HepG2 (cell line): ENCODE results near the gene ARHGAP32. TPM values are rescaled to one million over a fixed set of nuclear protein-coding genes. Genes with fewer than 3 reads are reported as not detected.
A peak's percentile ranks its signal among the peaks of the same experiment; 100 is the strongest.

Experiments
- ATAC-seq: fragments of 200-7000 bp; cut with Tn5 transposase; 3 replicates; pipeline ENCODE4 v1.9.1; 2020; ENCODE audit warnings: mild to moderate bottlenecking, moderate library complexity
- BruUV-seq: library from RNA; stranded (reverse); fragments of 400-500 nt; replicated peaks from 2 replicates; lab custom pipeline; 2021; lab: Mats Ljungman, UMichigan
- CTCF ChIA-PET: fragments of 300-600 bp; formaldehyde crosslinking; extraction: SDS; loops from one replicate; lab custom pipeline; 2021; ENCODE audit warnings: low total read pairs, inconsistent platforms, low intra/inter-chr PET ratio; lab: Yijun Ruan, JAX
- POLR2A ChIA-PET: fragments of 350-600 bp; sonication (Branson Sonifier 250); formaldehyde crosslinking; loops from one replicate; lab custom pipeline; 2020; ENCODE audit warnings: antibody characterized with exemption, inconsistent platforms; lab: Yijun Ruan, JAX
- DNase-seq: peaks from one replicate; pipeline ENCODE4 v3.0.0-alpha.2; 2015; ENCODE audit warnings: low spot score
- FAIRE-seq: peaks from 3 replicates; lab custom pipeline; 2011; peaks lifted over from hg19 to GRCh38; lab: Jason Lieb, UNC
- H2AFZ ChIP-seq: one replicate; pipeline ENCODE4 v1.6.1; 2011; ENCODE audit warnings: low read length, inconsistent platforms
- H3K27ac ChIP-seq: fragments of 300-600 bp; 3 replicates; pipeline ENCODE4 v1.8.0; 2011; ENCODE audit warnings: mixed run types, mild to moderate bottlenecking, mixed read lengths, low read length, inconsistent platforms; ENCODE audit not compliant: insufficient read depth; ENCODE audit errors: extremely low read length
- H3K27me3 ChIP-seq, 2 experiments: fragments of 200-600 bp in 1 of 2; 2 replicates in 1 of 2; 3 replicates in 1 of 2; pipeline versions ENCODE4 v1.6.0 to v1.8.0; 2011; ENCODE audit warnings: low read length in 2 of 2, mild to moderate bottlenecking in 2 of 2, moderate library complexity in 2 of 2, inconsistent platforms in 1 of 2; ENCODE audit not compliant: insufficient read depth in 2 of 2, control insufficient read depth in 1 of 2
- H3K36me3 ChIP-seq, 2 experiments: fragments of 200-600 bp in 1 of 2; replicated peaks in 1 of 2; 2 replicates in 1 of 2; 3 replicates in 1 of 2; pipeline versions ENCODE4 v1.5.1 to v1.8.0; 2011; ENCODE audit warnings: low read length in 2 of 2, inconsistent platforms in 1 of 2; ENCODE audit not compliant: insufficient read depth in 2 of 2, control insufficient read depth in 1 of 2
- H3K4me1 ChIP-seq: 2 replicates; pipeline ENCODE4 v1.5.1; 2012; ENCODE audit warnings: low read length, inconsistent platforms; ENCODE audit not compliant: insufficient read depth
- H3K4me2 ChIP-seq: 2 replicates; pipeline ENCODE4 v1.6.0; 2011; ENCODE audit warnings: low read depth, low read length, inconsistent platforms
- H3K4me3 ChIP-seq, 3 experiments: fragments of 200-600 bp in 1 of 3; sonication (generic), shearing (Covaris generic) in 1 of 3; replicated peaks in 1 of 3; 2 replicates each; pipeline ENCODE4 v1.5.1; 2011 to 2016; ENCODE audit warnings: low read length in 3 of 3, inconsistent platforms in 2 of 3, low read depth in 2 of 3, mild to moderate bottlenecking in 2 of 3, control low read depth in 1 of 3, mixed read lengths in 1 of 3; ENCODE audit not compliant: insufficient read depth in 1 of 3
- H3K79me2 ChIP-seq: one replicate; pipeline ENCODE4 v1.6.1; 2011; ENCODE audit warnings: low read length, inconsistent platforms; ENCODE audit not compliant: insufficient read depth
- H3K9ac ChIP-seq: 2 replicates; pipeline ENCODE4 v1.6.0; 2011; ENCODE audit warnings: mild to moderate bottlenecking, low read depth, low read length, inconsistent platforms; ENCODE audit not compliant: insufficient read depth
- H3K9me3 ChIP-seq: 2 replicates; pipeline ENCODE4 v1.5.1; 2012; ENCODE audit warnings: mild to moderate bottlenecking, low read length
- H4K20me1 ChIP-seq: 2 replicates; pipeline ENCODE4 v1.6.0; 2011; ENCODE audit warnings: inconsistent platforms, mild to moderate bottlenecking, low read length, moderate library complexity; ENCODE audit not compliant: insufficient read depth
- ARNT ChIP-seq: fragments of 450-650 bp; IDR thresholded peaks from 2 replicates; pipeline ENCODE4 v1.6.1; 2017
- HOXA3 ChIP-seq: sonication (generic); formaldehyde crosslinking; IDR thresholded peaks from 2 replicates; pipeline ENCODE4 v1.5.0; 2020; ENCODE audit warnings: missing genetic modification reagents
- MAFF ChIP-seq: IDR thresholded peaks from 2 replicates; pipeline ENCODE4 v1.6.1; 2011; ENCODE audit warnings: low read depth, low read length, improper control_type of control experiment
- MAFK ChIP-seq, 2 experiments: IDR thresholded peaks in 1 of 2; conservative IDR thresholded peaks in 1 of 2; 2 replicates each; pipeline ENCODE4 v1.6.1; 2011; ENCODE audit warnings: improper control_type of control experiment in 2 of 2, low read length in 2 of 2
- NCOR1 ChIP-seq: fragments of 200-600 bp; sonication (generic); IDR thresholded peaks from 2 replicates; pipeline ENCODE4 v1.7.0; 2017; ENCODE audit warnings: antibody characterized with exemption, low read length, borderline replicate concordance
- ONECUT2 ChIP-seq: sonication (generic); formaldehyde crosslinking; IDR thresholded peaks from 2 replicates; pipeline ENCODE4 v1.4.0; 2020; ENCODE audit warnings: missing genetic modification reagents
- RCOR2 ChIP-seq: IDR thresholded peaks from 2 replicates; pipeline ENCODE4 v1.6.1; 2016; ENCODE audit warnings: missing biosample characterization, missing genetic modification reagents
- ZNF138 ChIP-seq: sonication (generic); formaldehyde crosslinking; IDR thresholded peaks from 2 replicates; pipeline ENCODE4 v1.5.0; 2020; ENCODE audit warnings: mild to moderate bottlenecking, low read depth, missing genetic modification reagents
- ZNF224 ChIP-seq: sonication (generic); formaldehyde crosslinking; IDR thresholded peaks from 2 replicates; pipeline ENCODE4 v1.5.0; 2020; ENCODE audit warnings: mild to moderate bottlenecking, missing genetic modification reagents
- ZZZ3 ChIP-seq: sonication (generic); formaldehyde crosslinking; IDR thresholded peaks from 2 replicates; pipeline ENCODE4 v1.4.0; 2020; ENCODE audit warnings: missing genetic modification reagents, mild to moderate bottlenecking, borderline replicate concordance
- WGBS: methylation state at CpG from one replicate; pipeline ENCODE4 v1.1.6; 2017; ENCODE audit warnings: low lambda C conversion rate; 5-methylcytosine and 5-hydroxymethylcytosine counted together
- in situ Hi-C: cut with HindIII; loops from 2 replicates; pipeline ENCODE4 v1.10.0; 2017; ENCODE audit warnings: low pct_unique_long_range_greater_than_20kb; ENCODE audit not compliant: extremely low pct_ligation_motif_present
- intact Hi-C: fragments of 100-400 bp; cut with micrococcal nuclease; formaldehyde crosslinking; loops from one replicate; pipeline ENCODE4 v1.10.0; 2022; ENCODE audit not compliant: unreplicated experiment
- polyA plus RNA-seq, 8 experiments: library from polyadenylated mRNA; depleted of rRNA in 3 of 8; stranded (reverse) in 7 of 8; unstranded in 1 of 8; fragments of >200 nt; fragmentation: Illumina TruSeq in 4 of 8; extraction: Trizol in 4 of 8; gene quantifications; 2 replicates each; pipeline versions ENCODE4 v1.2.1 to v1.2.3, GENCODE V29; 2011 to 2016; ENCODE audit warnings: low read depth in 4 of 8, missing spikeins in 1 of 8, mixed read lengths in 1 of 8; ENCODE audit not compliant: insufficient read depth in 1 of 8
- total RNA-seq, 5 experiments: library from RNA; depleted of rRNA; stranded (reverse); fragments of >200 nt; fragmentation: Illumina TruSeq; extraction: Trizol; gene quantifications; 2 replicates each; pipeline ENCODE4 v1.2.3, GENCODE V29; 2016; ENCODE audit warnings: low read depth in 1 of 5
- TF ChIP-seq, protein P1 (sequence below): sonication (generic); formaldehyde crosslinking; IDR thresholded peaks from 2 replicates; pipeline ENCODE4 v1.5.0; 2020; ENCODE audit warnings: missing genetic modification reagents

The ARHGAP32 gene
- total and polyA plus RNA-seq, 2 of the 13 experiments (the other 11 are each of a cell fraction or from before 2014, with no cell fraction given), result 6.3 to 8.2 TPM

DNA sequence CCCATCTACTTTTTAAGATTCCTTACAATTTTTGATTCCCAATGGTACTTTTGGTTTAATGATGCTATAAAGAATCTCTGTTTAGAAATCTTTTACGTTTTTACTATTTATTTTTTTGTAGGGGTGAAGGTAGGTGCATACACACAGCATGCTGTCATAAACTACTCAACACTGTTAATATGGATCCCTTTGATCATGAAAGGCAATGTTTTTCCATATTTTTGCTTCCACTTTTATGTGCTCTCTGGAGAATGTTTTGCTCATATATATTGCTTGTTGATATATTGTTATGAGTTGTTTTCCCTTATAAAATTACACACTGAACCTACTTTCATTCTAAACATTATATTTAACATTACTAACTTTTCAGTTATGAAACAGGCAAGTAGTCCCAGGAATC is 125.9 kb downstream of the ARHGAP32 start:
- in situ Hi-C loops, result no loop called here
- H3K4me2 ChIP-seq, result no peak overlapping the region
- WGBS, result 83% methylated on average over 1 of the region's 1 CpG
- H3K9ac ChIP-seq, result no peak overlapping the region
- no peak for ATAC-seq
- intact Hi-C loops, result no loop called here
- H3K27me3 ChIP-seq, result no peaks in the 10 kb centered on the region
- no peak overlapping the region for H3K4me3 ChIP-seq
- no peaks in the 10 kb centered on the region for H3K79me2 ChIP-seq
- FAIRE-seq, result no peak
- POLR2A ChIA-PET, result no interaction called here
- TF ChIP-seq, protein P1, sequence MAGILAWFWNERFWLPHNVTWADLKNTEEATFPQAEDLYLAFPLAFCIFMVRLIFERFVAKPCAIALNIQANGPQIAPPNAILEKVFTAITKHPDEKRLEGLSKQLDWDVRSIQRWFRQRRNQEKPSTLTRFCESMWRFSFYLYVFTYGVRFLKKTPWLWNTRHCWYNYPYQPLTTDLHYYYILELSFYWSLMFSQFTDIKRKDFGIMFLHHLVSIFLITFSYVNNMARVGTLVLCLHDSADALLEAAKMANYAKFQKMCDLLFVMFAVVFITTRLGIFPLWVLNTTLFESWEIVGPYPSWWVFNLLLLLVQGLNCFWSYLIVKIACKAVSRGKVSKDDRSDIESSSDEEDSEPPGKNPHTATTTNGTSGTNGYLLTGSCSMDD, result no peak
- TF ChIP-seq ZNF224 (no peak), NCOR1 (no peak), RCOR2 (CRISPR knock-in tag) (no peak)
- TF ChIP-seq, all 625 proteins: peak for 0
- no peaks in the 10 kb centered on the region for H3K9me3 ChIP-seq
- peaks cover 7% of the 10 kb centered on the region; the same call in 1 of the 2 replicates for H3K4me1 ChIP-seq
- peaks cover 0 to 18% of the 10 kb centered on the region in 2 experiments; a peak in 1 of 5 replicates for H3K36me3 ChIP-seq
- H2AFZ ChIP-seq, result no peak overlapping the region
- no peak overlapping the region for H3K27ac ChIP-seq
- no peak for DNase-seq
- CTCF ChIA-PET, result no interaction called here
- BruUV-seq, result no TSS peak
- H4K20me1 ChIP-seq, result no peaks in the 10 kb centered on the region

DNA sequence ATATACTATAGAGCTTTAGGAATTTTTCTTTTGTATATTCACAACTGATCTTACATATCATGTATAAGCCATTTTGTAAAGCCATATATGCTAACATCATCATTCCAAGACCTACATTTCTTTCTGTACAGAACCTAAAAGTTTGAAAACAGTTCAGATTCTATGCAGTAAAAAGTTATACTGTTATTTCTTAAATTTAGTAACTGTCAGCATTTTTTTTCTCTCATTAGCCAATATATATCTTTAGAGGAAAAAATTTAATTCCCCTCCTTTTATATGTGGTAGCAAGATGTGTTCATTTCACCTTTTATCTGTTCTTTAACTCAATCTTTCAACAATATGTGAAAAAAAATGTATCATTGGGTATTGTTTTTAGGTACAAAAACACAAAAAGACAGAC is 129.0 kb downstream of the ARHGAP32 start:
- Histone ChIP-seq H3K9ac (no peak overlapping the region), H3K9me3 (no peaks in the 10 kb centered on the region), H3K4me2 (no peak overlapping the region), H3K36me3 (peaks cover 0 to 18% of the 10 kb centered on the region in 2 experiments; a peak in 1 of 5 replicates), H3K4me1 (no peaks in the 10 kb centered on the region), H3K4me3 (no peak overlapping the region), H3K79me2 (no peaks in the 10 kb centered on the region), H3K27me3 (no peaks in the 10 kb centered on the region), H4K20me1 (no peaks in the 10 kb centered on the region), H2AFZ (no peak overlapping the region), H3K27ac (no peak overlapping the region)
- no peak for DNase-seq
- in situ Hi-C loops, result no loop called here
- ATAC-seq, result no peak
- peak; percentile 59 to 88; a peak in 3 of 4 replicates for TF ChIP-seq MAFK (conservative IDR thresholded peaks at IDR 0.05 in 1 of 2, IDR thresholded peaks at IDR 0.05 in 1 of 2; ENCODE audit: low read length in 2 of 2)
- no peak for TF ChIP-seq ZNF138 (CRISPR knock-in tag)
- TF ChIP-seq ZZZ3 (CRISPR knock-in tag), result no peak
- no peak for TF ChIP-seq HOXA3 (CRISPR knock-in tag)
- TF ChIP-seq MAFF, result peak; percentile 82
- TF ChIP-seq ONECUT2 (CRISPR knock-in tag), result no peak
- no peak for TF ChIP-seq ARNT
- POLR2A ChIA-PET, result no interaction called here
- CTCF ChIA-PET, result no interaction called here
- no peak for FAIRE-seq
- intact Hi-C loops, result no loop called here
- no TSS peak for BruUV-seq
